GM19468 (cell line): ENCODE results near the gene NPSR1.

Experiments used
- ATAC-seq: cut with Tn5 transposase; IDR thresholded peaks from one replicate; pipeline ENCODE4 v1.9.1; 2021; ENCODE audit warnings: mild to moderate bottlenecking, moderate library complexity, moderate number of reproducible peaks; ENCODE audit not compliant: unreplicated experiment; ENCODE audit errors: extremely low read depth

Gene NPSR1

GRCh38 chr7:34719636-34720035 lies 61.6 kb downstream of the NPSR1 start:
- ATAC-seq = no peak

GRCh38 chr7:34720289-34720688 lies 62.3 kb downstream of the NPSR1 start:
- no peak for ATAC-seq

GRCh38 chr7:34723338-34723737 lies 65.3 kb downstream of the NPSR1 start:
- no peak for ATAC-seq

GRCh38 chr7:34723866-34724490 lies 66.0 kb downstream of the NPSR1 start:
- no peak for ATAC-seq

- no peak for ATAC-seq
Observed at GRCh38 chr7:34726221-34726620, 68.2 kb downstream of the NPSR1 start.

- ATAC-seq = peak; percentile 38
Observed at GRCh38 chr7:34727464-34727995, 69.5 kb downstream of the NPSR1 start.

GRCh38 chr7:34728156-34728555 lies 70.1 kb downstream of the NPSR1 start:
- ATAC-seq = no peak

GRCh38 chr7:34734771-34735170 lies 76.8 kb downstream of the NPSR1 start:
- ATAC-seq = no peak

GRCh38 chr7:34735526-34735925 lies 77.5 kb downstream of the NPSR1 start:
- no peak for ATAC-seq

- ATAC-seq = no peak
Observed at GRCh38 chr7:34739651-34740300, 81.8 kb downstream of the NPSR1 start.

- ATAC-seq = no peak
Observed at GRCh38 chr7:34740840-34741239, 82.8 kb downstream of the NPSR1 start.

GRCh38 chr7:34747176-34747781 lies 89.3 kb downstream of the NPSR1 start:
- ATAC-seq = no peak

- ATAC-seq = peak; percentile 25
Observed at GRCh38 chr7:34747867-34748727, 90.1 kb downstream of the NPSR1 start.

GRCh38 chr7:34748728-34749089 lies 90.7 kb downstream of the NPSR1 start:
- no peak for ATAC-seq

- ATAC-seq = no peak
Observed at GRCh38 chr7:34749446-34749845, 91.4 kb downstream of the NPSR1 start.

- no peak for ATAC-seq
Observed at GRCh38 chr7:34750209-34750608, 92.2 kb downstream of the NPSR1 start.

- no peak for ATAC-seq
Observed at GRCh38 chr7:34750636-34751035, 92.6 kb downstream of the NPSR1 start.

- no peak for ATAC-seq
Observed at GRCh38 chr7:34751725-34752643, 94.0 kb downstream of the NPSR1 start.

GRCh38 chr7:34752929-34753328 lies 94.9 kb downstream of the NPSR1 start:
- ATAC-seq = peak; percentile 19

GRCh38 chr7:34755008-34755407 lies 97.0 kb downstream of the NPSR1 start:
- no peak for ATAC-seq
